GM12878 (cell line): ENCODE results near the gene IGIP. TPM values are rescaled to one million over a fixed set of nuclear protein-coding genes. Genes with fewer than 3 reads are reported as not detected.

Experiments used
- ATAC-seq: fragments of 200-7000 bp; cut with Tn5 transposase; 3 replicates; pipeline ENCODE4 v1.9.1; 2020; ENCODE audit warnings: mild to moderate bottlenecking, moderate library complexity
- BruUV-seq: library from RNA; stranded (reverse); fragments of 400-500 nt; replicated peaks from 2 replicates; lab custom pipeline; 2021; lab: Mats Ljungman, UMichigan
- CTCF ChIA-PET: fragments of 300-600 bp; sonication (Branson Sonifier 250); formaldehyde crosslinking; extraction: SDS; loops from one replicate; lab custom pipeline; 2021; ENCODE audit warnings: inconsistent platforms; lab: Yijun Ruan, JAX
- POLR2A ChIA-PET: fragments of 350-600 bp; formaldehyde crosslinking; extraction: SDS; loops from one replicate; lab custom pipeline; 2021; ENCODE audit warnings: inconsistent platforms; lab: Charles Lee
- RAD21 ChIA-PET: fragments of 300-600 bp; sonication (Branson Sonifier 250); formaldehyde crosslinking; loops from one replicate; lab custom pipeline; 2023; ENCODE audit warnings: antibody characterized with exemption; ENCODE audit not compliant: unreplicated experiment; lab: Charles Lee
- SMC1A ChIA-PET: fragments of 300-600 bp; sonication (Branson Sonifier 250); formaldehyde crosslinking; loops from one replicate; lab custom pipeline; 2023; ENCODE audit not compliant: unreplicated experiment, uncharacterized antibody; lab: Charles Lee
- DNase-seq: peaks from one replicate; pipeline ENCODE4 v3.0.0-alpha.2; 2011; ENCODE audit warnings: low read depth, low spot score
- FAIRE-seq: peaks from 3 replicates; lab custom pipeline; 2011; peaks lifted over from hg19 to GRCh38; lab: Jason Lieb, UNC
- H2AFZ ChIP-seq: 2 replicates; pipeline ENCODE4 v1.6.0; 2011; ENCODE audit warnings: low read depth, low read length, control low read depth; ENCODE audit not compliant: control insufficient read depth
- H3K27ac ChIP-seq: 2 replicates; pipeline ENCODE4 v1.5.1; 2011; ENCODE audit warnings: control low read depth; ENCODE audit not compliant: control insufficient read depth, insufficient read depth
- H3K27me3 ChIP-seq, 2 experiments: replicated peaks in 1 of 2; 2 replicates each; pipeline versions ENCODE4 v1.6.0 to v1.6.1; 2011; ENCODE audit warnings: low read length in 1 of 2; ENCODE audit not compliant: control insufficient read depth in 2 of 2, insufficient read depth in 2 of 2
- H3K36me3 ChIP-seq, 2 experiments: 2 replicates each; pipeline ENCODE4 v1.5.1; 2011; ENCODE audit warnings: low read length in 1 of 2; ENCODE audit not compliant: control insufficient read depth in 2 of 2, insufficient read depth in 2 of 2
- H3K4me1 ChIP-seq: 2 replicates; pipeline ENCODE4 v1.6.1; 2011; ENCODE audit warnings: mild to moderate bottlenecking, low read length, moderate library complexity, mixed read lengths; ENCODE audit not compliant: control insufficient read depth, insufficient read depth
- H3K4me2 ChIP-seq: 2 replicates; pipeline ENCODE4 v1.6.0; 2011; ENCODE audit warnings: control low read depth; ENCODE audit not compliant: control insufficient read depth, insufficient read depth
- H3K4me3 ChIP-seq: fragments of 200-600 bp; sonication (generic); 2 replicates; pipeline ENCODE4 v1.5.1; 2016
- H3K79me2 ChIP-seq: 2 replicates; pipeline ENCODE4 v1.6.0; 2011; ENCODE audit warnings: low read length; ENCODE audit not compliant: control insufficient read depth, insufficient read depth
- H3K9ac ChIP-seq: 2 replicates; pipeline ENCODE4 v1.8.0; 2011; ENCODE audit warnings: low read length, control low read depth, mixed read lengths; ENCODE audit not compliant: control insufficient read depth, insufficient read depth
- H3K9me3 ChIP-seq: replicated peaks from 3 replicates; pipeline ENCODE4 v1.5.1; 2011; ENCODE audit warnings: mild to moderate bottlenecking, low read length; ENCODE audit not compliant: control insufficient read depth, insufficient read depth
- H4K20me1 ChIP-seq: 2 replicates; pipeline ENCODE4 v1.6.0; 2011; ENCODE audit not compliant: control insufficient read depth, insufficient read depth
- BACH1 ChIP-seq: fragments of 450-650 bp; IDR thresholded peaks from 2 replicates; pipeline ENCODE4 v1.6.1; 2017; ENCODE audit warnings: mild to moderate bottlenecking, borderline replicate concordance
- CHD2 ChIP-seq: IDR thresholded peaks from 2 replicates; pipeline ENCODE4 v1.6.1; 2011; ENCODE audit warnings: low read depth, low read length, improper control_type of control experiment, borderline replicate concordance
- HCFC1 ChIP-seq: fragments of 150-350 bp; IDR thresholded peaks from 2 replicates; pipeline ENCODE4 v1.6.1; 2014; ENCODE audit warnings: low read length
- IKZF2 ChIP-seq, 2 experiments: fragments of 450-650 bp; IDR thresholded peaks; 2 replicates each; pipeline ENCODE4 v1.6.1; 2017; ENCODE audit warnings: mild to moderate bottlenecking in 2 of 2, moderate library complexity in 2 of 2
- KAT2A ChIP-seq: conservative IDR thresholded peaks from 2 replicates; pipeline ENCODE4 v1.6.1; 2011; ENCODE audit warnings: low read depth, low read length; ENCODE audit not compliant: control insufficient read depth
- KLF5 ChIP-seq: fragments of 450-650 bp; IDR thresholded peaks from 2 replicates; pipeline ENCODE4 v1.6.1; 2014; ENCODE audit warnings: mild to moderate bottlenecking; ENCODE audit not compliant: partially characterized antibody
- NFXL1 ChIP-seq: fragments of 450-650 bp; IDR thresholded peaks from 2 replicates; pipeline ENCODE4 v1.6.1; 2017; ENCODE audit warnings: antibody characterized with exemption, mild to moderate bottlenecking, borderline replicate concordance
- RELA ChIP-seq: fragments of 450-650 bp; IDR thresholded peaks from 2 replicates; pipeline ENCODE4 v1.8.0; 2014; ENCODE audit warnings: borderline replicate concordance; ENCODE audit not compliant: partially characterized antibody
- SIN3A ChIP-seq: IDR thresholded peaks from 2 replicates; pipeline ENCODE4 v1.6.1; 2012; ENCODE audit warnings: low read depth, low read length, improper control_type of control experiment
- STAT3 ChIP-seq: IDR thresholded peaks from 2 replicates; pipeline ENCODE4 v1.6.1; 2011; ENCODE audit warnings: low read depth, low read length, improper control_type of control experiment
- TBL1XR1 ChIP-seq: IDR thresholded peaks from 2 replicates; pipeline ENCODE4 v1.6.1; 2012; ENCODE audit warnings: low read depth, low read length, improper control_type of control experiment
- TCF3 ChIP-seq: IDR thresholded peaks from 2 replicates; pipeline ENCODE4 v1.6.1; 2012; ENCODE audit warnings: low read depth, mild to moderate bottlenecking, low read length, borderline replicate concordance; ENCODE audit not compliant: insufficient read depth
- ZBED1 ChIP-seq: IDR thresholded peaks from 2 replicates; pipeline ENCODE4 v1.6.1; 2016; ENCODE audit warnings: borderline replicate concordance
- ZBTB11 ChIP-seq: fragments of 450-650 bp; formaldehyde crosslinking; IDR thresholded peaks from 2 replicates; pipeline ENCODE4 v1.5.0; 2022; ENCODE audit warnings: mild to moderate bottlenecking, missing genetic modification characterization
- ZZZ3 ChIP-seq: IDR thresholded peaks from 2 replicates; pipeline ENCODE4 v1.6.1; 2011; ENCODE audit warnings: low read depth; ENCODE audit not compliant: control insufficient read depth, insufficient read length
- in situ Hi-C: fragments of 300-500 bp; cut with MboI; formaldehyde crosslinking; loops from 9 replicates; pipeline ENCODE4 v1.14.3; 2018; ENCODE audit warnings: mixed read lengths
- intact Hi-C: fragments of 100-400 bp; cut with micrococcal nuclease; formaldehyde crosslinking; loops from one replicate; pipeline ENCODE4 v1.14.2; 2022; ENCODE audit not compliant: unreplicated experiment
- polyA plus RNA-seq, 11 experiments: library from polyadenylated mRNA; depleted of rRNA in 4 of 11; unstranded in 6 of 11; stranded (reverse) in 5 of 11; fragments of >200 nt; fragmentation: Nextera tagmentation in 4 of 11; fragmentation: Illumina TruSeq in 1 of 11; extraction: Ambion mirVana in 4 of 11; extraction: Trizol in 1 of 11; gene quantifications; 1 replicate in 1 of 11; 2 replicates in 10 of 11; pipeline versions ENCODE4 v1.2.1 to v1.2.3, GENCODE V29; 2011 to 2016; ENCODE audit warnings: inconsistent platforms in 2 of 11, missing spikeins in 2 of 11, low read depth in 1 of 11
- total RNA-seq, 4 experiments: library from RNA; depleted of rRNA in 3 of 4; stranded (reverse); fragments of >200 nt in 3 of 4; fragmentation: Illumina TruSeq in 1 of 4; extraction: Trizol in 1 of 4; gene quantifications; 2 replicates each; pipeline versions ENCODE4 v1.2.1 to v1.2.3, GENCODE V29; 2013 to 2021
- TF ChIP-seq, protein P1 (sequence below): fragments of 450-650 bp; IDR thresholded peaks from 2 replicates; pipeline ENCODE4 v1.6.1; 2016; ENCODE audit warnings: mild to moderate bottlenecking
- TF ChIP-seq, protein P2 (sequence below): fragments of 150-350 bp; IDR thresholded peaks from 2 replicates; pipeline ENCODE4 v1.6.1; 2016; ENCODE audit warnings: low read depth, low read length

The IGIP gene
- total and polyA plus RNA-seq, 10 of the 15 experiments (the other 5 are each of a cell fraction or from before 2014, with no cell fraction given), result 0.58 to 3.3 (median 1.9) TPM

- no peak for TF ChIP-seq TBL1XR1
- TF ChIP-seq ZZZ3, result no peak
- TF ChIP-seq NFXL1, result no peak
- no peak for TF ChIP-seq KAT2A
- TF ChIP-seq, protein P1, sequence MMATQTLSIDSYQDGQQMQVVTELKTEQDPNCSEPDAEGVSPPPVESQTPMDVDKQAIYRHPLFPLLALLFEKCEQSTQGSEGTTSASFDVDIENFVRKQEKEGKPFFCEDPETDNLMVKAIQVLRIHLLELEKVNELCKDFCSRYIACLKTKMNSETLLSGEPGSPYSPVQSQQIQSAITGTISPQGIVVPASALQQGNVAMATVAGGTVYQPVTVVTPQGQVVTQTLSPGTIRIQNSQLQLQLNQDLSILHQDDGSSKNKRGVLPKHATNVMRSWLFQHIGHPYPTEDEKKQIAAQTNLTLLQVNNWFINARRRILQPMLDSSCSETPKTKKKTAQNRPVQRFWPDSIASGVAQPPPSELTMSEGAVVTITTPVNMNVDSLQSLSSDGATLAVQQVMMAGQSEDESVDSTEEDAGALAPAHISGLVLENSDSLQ, result no peak
- TF ChIP-seq SIN3A, result no peak
- TF ChIP-seq TCF3, result no peak
- TF ChIP-seq STAT3, result no peak
- TF ChIP-seq ZBED1, result no peak
- no peak for TF ChIP-seq IKZF2 (IDR thresholded peaks at IDR 0.05)
- no peak for TF ChIP-seq RELA
- TF ChIP-seq HCFC1, result no peak
- TF ChIP-seq KLF5, result no peak
- TF ChIP-seq BACH1, result no peak
- TF ChIP-seq ZBTB11 (CRISPR knock-in tag), result no peak
- TF ChIP-seq, protein P2, sequence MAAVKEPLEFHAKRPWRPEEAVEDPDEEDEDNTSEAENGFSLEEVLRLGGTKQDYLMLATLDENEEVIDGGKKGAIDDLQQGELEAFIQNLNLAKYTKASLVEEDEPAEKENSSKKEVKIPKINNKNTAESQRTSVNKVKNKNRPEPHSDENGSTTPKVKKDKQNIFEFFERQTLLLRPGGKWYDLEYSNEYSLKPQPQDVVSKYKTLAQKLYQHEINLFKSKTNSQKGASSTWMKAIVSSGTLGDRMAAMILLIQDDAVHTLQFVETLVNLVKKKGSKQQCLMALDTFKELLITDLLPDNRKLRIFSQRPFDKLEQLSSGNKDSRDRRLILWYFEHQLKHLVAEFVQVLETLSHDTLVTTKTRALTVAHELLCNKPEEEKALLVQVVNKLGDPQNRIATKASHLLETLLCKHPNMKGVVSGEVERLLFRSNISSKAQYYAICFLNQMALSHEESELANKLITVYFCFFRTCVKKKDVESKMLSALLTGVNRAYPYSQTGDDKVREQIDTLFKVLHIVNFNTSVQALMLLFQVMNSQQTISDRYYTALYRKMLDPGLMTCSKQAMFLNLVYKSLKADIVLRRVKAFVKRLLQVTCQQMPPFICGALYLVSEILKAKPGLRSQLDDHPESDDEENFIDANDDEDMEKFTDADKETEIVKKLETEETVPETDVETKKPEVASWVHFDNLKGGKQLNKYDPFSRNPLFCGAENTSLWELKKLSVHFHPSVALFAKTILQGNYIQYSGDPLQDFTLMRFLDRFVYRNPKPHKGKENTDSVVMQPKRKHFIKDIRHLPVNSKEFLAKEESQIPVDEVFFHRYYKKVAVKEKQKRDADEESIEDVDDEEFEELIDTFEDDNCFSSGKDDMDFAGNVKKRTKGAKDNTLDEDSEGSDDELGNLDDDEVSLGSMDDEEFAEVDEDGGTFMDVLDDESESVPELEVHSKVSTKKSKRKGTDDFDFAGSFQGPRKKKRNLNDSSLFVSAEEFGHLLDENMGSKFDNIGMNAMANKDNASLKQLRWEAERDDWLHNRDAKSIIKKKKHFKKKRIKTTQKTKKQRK, result no peak
- TF ChIP-seq CHD2, result no peak
- Histone ChIP-seq H2AFZ (no peak overlapping the region), H3K36me3 (no peaks in the 10 kb centered on the region), H3K4me2 (no peak overlapping the region), H3K4me1 (no peaks in the 10 kb centered on the region), H3K9me3 (peaks cover 3% of the 10 kb centered on the region), H3K27me3 (no peaks in the 10 kb centered on the region), H3K27ac (no peak overlapping the region), H4K20me1 (no peaks in the 10 kb centered on the region), H3K4me3 (no peak overlapping the region), H3K79me2 (no peaks in the 10 kb centered on the region), H3K9ac (no peak overlapping the region)
- in situ Hi-C loops (no loop called here), intact Hi-C loops (no loop called here)
- SMC1A ChIA-PET, result interaction anchor here (0.6 to 1.5 kb wide), 6 partner anchors 11 to 201 kb away, joined by 3 to 6 read pairs (median 3); no protein-coding TSS in a partner anchor
- POLR2A ChIA-PET, result interaction anchor here (0.7 to 2.3 kb wide), 4 partner anchors 11 to 39 kb away, joined by 3 to 10 read pairs (median 4); no protein-coding TSS in a partner anchor
- no peak for DNase-seq
- BruUV-seq, result no TSS peak
- CTCF ChIA-PET, result interaction anchor here (0.7 to 2.2 kb wide), 5 partner anchors 9 to 24 kb away, joined by 3 to 11 read pairs (median 3); no protein-coding TSS in a partner anchor
- RAD21 ChIA-PET, result interaction anchor here (0.7 to 1.1 kb wide), 2 partner anchors 18 to 22 kb away, joined by 3 read pairs; no protein-coding TSS in a partner anchor
- no peak for FAIRE-seq
- ATAC-seq, result peak; percentile 60
Observed at GRCh38 chr5:140094889-140095288, 30.8 kb upstream of the IGIP start.
